Activated CD4-positive, alpha-beta T cell treated with anti-CD3 and anti-CD28 coated beads, Interleukin-2, amount 50 U/mL, for 24 hours (primary cell): ENCODE results near the gene NDUFAF5.
A peak's percentile ranks its signal among the peaks of the same experiment; 100 is the strongest.
"Not testable (repeated sequence)": the region's sequence is repeated elsewhere in the genome, so short reads cannot be mapped to it uniquely, and the experiment has no call there.

Experiments
- DNase-seq, 2 donors: peaks; one replicate each; pipeline ENCODE4 v3.0.0-alpha.2; 2020; ENCODE audit warnings: low read depth in 1 of 2, low spot score in 1 of 2

The NDUFAF5 gene, protein sequence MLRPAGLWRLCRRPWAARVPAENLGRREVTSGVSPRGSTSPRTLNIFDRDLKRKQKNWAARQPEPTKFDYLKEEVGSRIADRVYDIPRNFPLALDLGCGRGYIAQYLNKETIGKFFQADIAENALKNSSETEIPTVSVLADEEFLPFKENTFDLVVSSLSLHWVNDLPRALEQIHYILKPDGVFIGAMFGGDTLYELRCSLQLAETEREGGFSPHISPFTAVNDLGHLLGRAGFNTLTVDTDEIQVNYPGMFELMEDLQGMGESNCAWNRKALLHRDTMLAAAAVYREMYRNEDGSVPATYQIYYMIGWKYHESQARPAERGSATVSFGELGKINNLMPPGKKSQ

GRCh38 chr20:13784893-13785715, at the start of gene NDUFAF5, which contains the start of gene ESF1:
Gene NDUFAF5, plus strand, starts transcription at chr20:13785028. Its CDS starts 41 bp downstream, at chr20:13785069.
Gene ESF1, minus strand, starts transcription at chr20:13784919. Its CDS starts 1,779 bp downstream, at chr20:13783140.
- peak; percentile 86 to 92 for DNase-seq

DNA sequence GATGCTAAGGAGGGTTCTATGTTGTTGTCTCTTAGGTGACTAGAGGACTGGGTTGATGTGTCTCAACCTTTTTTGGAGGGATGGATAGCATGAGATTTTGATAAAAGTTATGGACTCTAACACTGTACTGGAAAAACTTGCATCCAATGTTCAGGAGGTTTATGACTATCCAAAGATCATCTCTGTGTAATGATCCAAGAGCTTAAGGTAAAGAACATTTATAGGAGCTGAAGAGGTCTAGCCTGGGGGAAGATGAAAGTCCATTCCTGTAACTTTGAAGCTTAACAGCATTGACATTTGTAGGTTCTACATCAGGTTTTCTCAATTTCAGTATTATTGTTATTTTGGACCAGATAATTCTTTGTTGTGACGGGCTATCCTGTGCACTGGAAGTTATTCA, 49.0 kb upstream of the NDUFAF5 start:
- no peak for DNase-seq

- no peak for DNase-seq
Observed at GRCh38 chr20:13736436-13737191, 48.2 kb upstream of the NDUFAF5 start.

DNA sequence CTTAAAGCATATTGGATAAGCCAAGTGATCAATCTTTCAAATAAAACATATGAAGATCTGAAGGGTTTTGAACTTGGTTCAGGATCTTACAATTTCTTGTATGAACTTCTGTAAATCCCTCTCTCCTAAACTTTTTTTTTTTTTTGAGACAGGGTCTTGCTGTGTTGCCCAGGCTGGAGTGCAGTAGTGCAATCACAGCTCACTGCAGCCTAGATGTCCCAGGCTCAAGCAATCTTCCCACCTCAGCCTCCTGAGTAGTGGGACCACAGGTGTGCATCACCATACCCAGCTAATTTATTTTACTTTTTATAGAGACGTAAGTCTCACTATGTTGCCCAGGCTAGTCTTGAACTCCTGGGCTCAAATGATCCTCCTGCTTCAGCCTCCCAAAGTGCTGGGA, 46.6 kb upstream of the NDUFAF5 start:
- DNase-seq, result not testable (repeated sequence)

DNA sequence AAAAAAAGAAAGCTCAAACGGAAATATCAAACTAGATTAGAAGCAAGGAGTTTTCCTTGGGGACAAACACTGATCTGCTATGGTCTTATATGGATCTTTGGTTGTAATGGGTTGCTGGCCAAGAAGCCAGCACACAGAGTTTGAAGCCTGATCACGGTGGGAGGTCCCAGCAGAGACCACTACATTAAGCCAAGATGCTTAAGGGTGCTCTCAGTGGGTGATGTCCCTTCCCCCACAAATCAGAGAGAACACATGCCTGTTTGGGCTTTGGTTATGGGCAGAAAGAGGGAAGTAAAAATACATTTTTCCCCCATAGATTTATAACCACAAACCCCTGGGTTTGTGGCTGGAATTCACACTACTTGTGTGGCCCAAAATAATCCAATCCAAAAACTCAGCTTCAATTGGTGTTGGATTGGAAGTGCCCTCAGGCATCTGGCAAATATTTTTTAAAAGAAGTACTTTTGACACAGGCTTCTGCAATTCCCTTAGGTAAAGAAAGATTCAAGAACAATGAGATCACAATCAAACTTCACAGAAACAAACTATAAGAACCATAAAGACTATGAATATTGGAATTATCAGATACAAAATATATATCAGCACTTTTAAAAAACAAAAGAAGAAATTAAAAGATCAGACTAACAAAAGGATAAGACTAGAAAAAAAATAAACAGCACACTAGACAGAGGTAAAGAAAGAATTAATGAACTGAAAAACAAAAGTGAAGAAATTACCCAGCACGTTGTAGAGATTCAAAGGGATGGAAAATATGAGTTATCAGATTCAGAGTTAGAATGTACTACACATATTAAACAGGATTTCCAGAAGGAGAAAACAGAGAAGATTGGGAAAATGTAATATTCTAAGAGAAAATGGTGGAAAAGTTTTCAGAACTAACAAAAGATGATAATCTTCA, 44.8 kb upstream of the NDUFAF5 start:
- DNase-seq, result no peak

DNA sequence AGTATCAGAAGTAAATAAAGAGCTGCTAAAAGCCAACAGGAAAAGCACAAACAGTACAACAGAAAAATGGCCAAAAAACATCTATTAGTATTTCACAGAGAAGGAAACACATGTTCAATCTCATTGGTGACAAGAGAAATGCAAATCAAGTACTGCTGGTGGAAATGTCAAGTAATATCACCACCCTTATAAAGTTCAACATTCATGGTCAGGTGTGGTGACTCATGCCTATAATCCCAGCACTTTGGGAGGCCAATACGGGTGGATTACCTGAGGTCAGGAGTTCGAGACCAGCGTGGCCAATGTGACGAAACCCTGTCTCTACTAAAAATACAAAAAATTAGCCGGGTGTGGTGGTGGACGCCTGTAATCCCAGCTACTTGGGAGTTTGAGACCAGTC, 42.9 kb upstream of the NDUFAF5 start:
- DNase-seq, result no peak

- no peak for DNase-seq
Observed at GRCh38 chr20:13744352-13744751, 40.5 kb upstream of the NDUFAF5 start.

DNA sequence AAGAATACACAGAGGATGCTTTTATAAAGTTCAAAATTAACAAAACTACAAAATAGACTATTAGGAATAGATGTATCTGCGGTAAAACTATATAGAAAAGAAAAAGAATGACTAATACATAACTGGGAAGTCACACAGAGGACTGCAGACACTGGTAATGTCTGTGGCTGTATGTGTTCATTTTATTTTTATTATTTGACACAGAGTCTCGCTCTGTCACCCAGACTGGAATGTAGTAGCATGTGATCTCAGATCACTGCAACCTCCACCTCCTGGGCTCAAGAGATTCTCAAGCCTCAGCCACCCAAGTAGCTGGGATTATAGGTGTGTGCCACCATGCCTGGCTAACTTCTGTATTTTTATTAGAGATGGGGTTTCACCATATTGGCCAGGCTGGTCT, 39.0 kb upstream of the NDUFAF5 start:
- no peak for DNase-seq

- no peak for DNase-seq
Observed at GRCh38 chr20:13749811-13750210, 35.0 kb upstream of the NDUFAF5 start.

DNA sequence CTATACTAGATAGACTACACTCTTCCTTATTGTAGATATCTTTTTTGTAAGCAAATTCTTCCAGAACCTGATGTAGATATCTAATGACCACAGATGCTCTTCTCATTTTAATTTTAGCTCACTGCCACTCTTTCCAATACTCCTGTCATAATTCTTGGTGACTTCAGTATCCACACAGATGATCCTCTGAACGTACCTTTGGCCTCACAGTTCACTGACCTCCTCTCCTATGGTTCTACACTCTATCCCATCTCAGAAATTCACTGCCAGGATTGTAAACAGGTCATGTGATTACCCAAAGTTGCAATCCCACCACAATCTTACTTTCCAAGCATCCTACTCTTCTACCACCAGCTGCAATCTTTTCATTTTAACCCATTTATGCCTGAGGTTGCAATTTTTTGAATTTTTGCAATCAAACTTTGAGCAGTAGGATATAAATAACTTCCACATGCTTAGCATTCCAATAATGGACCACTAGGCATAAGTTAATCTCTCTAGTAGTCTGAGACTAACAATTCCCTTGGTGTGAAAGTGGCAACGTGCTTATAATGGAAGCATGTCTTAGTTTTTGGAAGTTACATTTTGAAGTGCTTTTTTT, 31.3 kb upstream of the NDUFAF5 start:
- DNase-seq, result no peak

GRCh38 chr20:13755809-13756208, 29.0 kb upstream of the NDUFAF5 start:
- DNase-seq, result no peak

GRCh38 chr20:13756551-13756950, 28.3 kb upstream of the NDUFAF5 start:
- no peak for DNase-seq

GRCh38 chr20:13758884-13759283, 25.9 kb upstream of the NDUFAF5 start:
- no peak for DNase-seq

GRCh38 chr20:13760451-13760946, 24.3 kb upstream of the NDUFAF5 start:
- not testable (repeated sequence) for DNase-seq

GRCh38 chr20:13765299-13765698, 19.5 kb upstream of the NDUFAF5 start:
- DNase-seq, result no peak

DNA sequence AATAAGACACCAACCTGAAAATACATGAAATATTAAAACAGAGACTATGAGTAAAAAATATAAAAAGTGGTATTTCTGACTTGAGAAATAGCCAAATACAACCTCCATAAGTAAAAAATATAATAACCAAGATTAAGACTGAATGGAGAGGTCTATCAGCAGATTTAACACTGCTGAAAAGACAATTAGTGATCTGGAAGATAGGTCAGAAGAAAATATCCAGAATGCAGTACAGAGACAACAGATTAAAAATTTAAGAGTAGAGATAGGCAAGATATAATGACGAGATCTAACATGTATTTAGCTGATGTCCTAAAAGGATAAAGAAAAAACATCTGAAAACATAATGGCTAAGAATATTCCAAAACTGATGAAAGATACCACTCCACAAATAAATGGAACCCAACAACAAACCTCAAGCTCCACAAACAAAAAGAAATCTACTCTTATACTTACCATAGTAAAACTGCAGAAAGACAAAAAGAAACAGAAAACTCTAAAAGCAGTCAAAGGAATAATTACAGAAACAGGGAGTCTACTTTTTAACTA, 18.9 kb upstream of the NDUFAF5 start:
- DNase-seq, result no peak

DNA sequence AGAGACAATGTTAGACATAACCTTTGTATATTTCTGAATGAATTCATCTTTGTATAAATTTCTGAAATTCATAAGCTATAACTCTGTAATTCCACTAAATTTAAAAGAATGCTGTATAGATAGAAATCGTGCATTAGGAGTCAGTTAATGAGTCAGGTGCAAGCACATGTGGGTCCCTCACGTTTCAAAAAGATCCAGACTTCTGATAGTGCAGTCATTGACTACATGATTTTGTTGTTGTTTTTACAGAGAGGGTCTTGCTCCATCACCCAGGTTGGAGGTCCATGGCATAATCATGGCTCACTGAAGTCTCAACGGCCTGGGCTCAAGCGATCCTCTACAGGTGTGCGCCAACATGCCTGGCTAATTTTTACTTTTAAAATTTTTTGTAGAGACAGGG, 14.7 kb upstream of the NDUFAF5 start:
- no peak for DNase-seq

DNA sequence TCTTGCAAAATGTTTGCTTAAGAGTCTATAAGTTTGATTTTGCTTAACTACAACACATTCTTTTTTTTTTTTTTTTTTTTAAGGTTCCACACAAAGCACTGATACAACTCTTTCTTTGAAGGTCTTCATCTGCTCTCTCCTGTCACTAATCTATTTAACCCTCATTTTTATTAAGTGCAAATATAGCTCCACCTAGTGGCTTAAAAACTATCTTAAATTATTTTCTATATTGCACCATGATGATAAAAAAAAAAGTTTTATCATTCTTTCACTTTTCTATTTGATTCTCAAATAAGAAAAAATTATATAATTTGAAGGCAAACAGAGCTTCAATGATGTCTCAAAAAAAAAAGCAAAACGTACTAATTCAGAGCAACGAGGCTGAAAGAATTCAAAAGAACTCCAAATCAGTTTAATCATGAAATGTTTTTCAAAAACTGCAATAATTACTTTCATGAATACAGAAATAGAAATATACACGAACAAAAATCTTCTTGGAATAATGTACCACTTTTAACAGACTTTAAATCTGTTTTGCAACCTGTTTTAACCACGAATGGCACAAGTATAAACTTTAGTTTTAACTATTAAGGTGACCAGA, 12.9 kb upstream of the NDUFAF5 start:
- DNase-seq, result no peak

DNA sequence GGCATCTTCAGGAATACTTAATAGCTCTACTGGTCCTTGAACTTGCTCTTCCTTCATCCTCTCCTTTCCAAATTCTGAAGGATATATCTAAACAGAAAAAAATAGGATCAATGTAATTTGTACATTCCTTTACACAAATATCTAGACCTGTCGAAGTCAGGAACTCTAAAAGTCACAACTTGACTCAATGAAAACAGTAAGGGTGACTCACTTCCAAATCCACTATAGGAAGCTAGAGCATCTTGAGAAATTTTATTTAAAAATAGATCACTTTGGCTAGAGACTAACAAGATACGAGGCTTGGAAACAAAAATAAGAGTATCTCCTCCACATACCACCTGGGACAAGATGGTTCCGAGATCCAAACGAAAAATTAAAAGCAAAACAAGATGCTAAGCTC, 12.3 kb upstream of the NDUFAF5 start:
- no peak for DNase-seq
